ENCODE results near the gene RIT2. TPM values are rescaled to one million over a fixed set of nuclear protein-coding genes. Genes with fewer than 3 reads are reported as not detected.
"Not testable (repeated sequence)": the region's sequence is repeated elsewhere in the genome, so short reads cannot be mapped to it uniquely, and the experiment has no call there.

Gene RIT2
- total RNA-seq, 1 donor from 2014 or later: not detected

DNA sequence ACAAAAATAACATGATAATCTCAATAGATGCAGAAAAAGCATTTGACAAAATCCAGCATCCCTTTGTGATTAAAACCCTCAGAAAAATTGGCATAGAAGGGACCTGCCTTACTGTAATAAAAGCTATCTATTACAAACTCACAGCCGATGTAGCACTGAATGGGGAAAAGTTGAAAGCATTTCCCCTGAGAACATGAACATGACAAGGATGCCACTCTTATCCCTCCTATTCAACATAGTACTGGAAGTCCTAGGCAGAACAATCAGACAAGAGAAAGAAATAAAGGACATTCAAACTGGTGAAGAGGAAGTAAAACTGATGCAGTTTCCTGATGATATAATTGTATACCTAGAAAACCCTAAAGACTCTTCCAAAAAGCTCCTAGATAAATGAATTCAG is 368.7 kb downstream of the RIT2 start:
- intact Hi-C loops (cut with DNase I): no loop called here

GRCh38 chr18:42745931-42746330 is 369.6 kb downstream of the RIT2 start:
- intact Hi-C loops (cut with DNase I): no loop called here
- no peak for DNase-seq (ENCODE audit: missing footprints)
- no peak for ATAC-seq

More for the DNA sequence above, 368.7 kb downstream of the RIT2 start:
- ATAC-seq: no peak
- DNase-seq (ENCODE audit: missing footprints): no peak

DNA sequence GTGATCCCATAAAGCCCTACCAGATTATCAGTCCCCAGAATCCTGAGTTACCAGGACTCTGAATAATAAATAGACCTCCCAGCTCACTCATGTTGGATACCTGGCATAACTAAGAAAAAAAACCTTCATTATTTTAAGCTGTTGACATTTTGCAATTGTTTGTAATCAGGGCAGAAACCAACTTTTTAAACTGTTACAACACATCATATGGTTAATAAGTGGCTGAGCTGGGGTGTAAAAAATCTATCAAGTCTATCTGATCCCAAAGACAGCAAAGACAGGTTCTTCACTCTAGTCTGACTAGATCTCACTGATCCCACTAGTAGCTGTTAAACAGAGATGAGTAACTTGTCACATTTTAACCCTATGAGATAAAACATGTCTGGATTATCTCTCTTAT is 370.3 kb downstream of the RIT2 start:
- intact Hi-C loops (cut with DNase I): no loop called here
- ATAC-seq (no peak), DNase-seq (ENCODE audit: missing footprints) (no peak)

- no peak for ATAC-seq
- no peak for DNase-seq (ENCODE audit: missing footprints)
- intact Hi-C loops (cut with DNase I): no loop called here
Observed at GRCh38 chr18:42743373-42744138, 371.9 kb downstream of the RIT2 start.

DNA sequence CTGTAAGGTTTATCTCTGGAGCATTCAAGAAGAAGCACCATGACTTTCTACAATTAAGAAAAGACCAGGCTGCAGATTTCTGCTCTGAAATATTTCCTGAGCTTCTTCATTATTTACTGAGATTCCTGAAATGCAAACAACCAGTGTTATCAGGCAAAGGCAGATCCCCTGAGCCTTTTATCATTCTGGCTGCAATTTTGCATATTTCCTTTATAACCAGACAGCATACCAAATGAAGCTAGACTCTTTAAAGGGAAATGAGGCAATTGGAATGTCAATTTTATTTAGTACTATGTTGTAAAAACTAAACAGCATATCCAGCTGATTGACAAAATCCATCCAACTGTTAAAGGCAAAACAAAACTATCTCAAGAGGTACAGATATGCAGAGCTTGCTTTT is 372.5 kb downstream of the RIT2 start:
- intact Hi-C loops (cut with DNase I): no loop called here
- ATAC-seq (no peak), DNase-seq (ENCODE audit: missing footprints) (no peak)

- DNase-seq (ENCODE audit: missing footprints): no peak
- intact Hi-C loops (cut with DNase I): no loop called here
- no peak for ATAC-seq
Observed at GRCh38 chr18:42742474-42742873, 373.0 kb downstream of the RIT2 start.

DNA sequence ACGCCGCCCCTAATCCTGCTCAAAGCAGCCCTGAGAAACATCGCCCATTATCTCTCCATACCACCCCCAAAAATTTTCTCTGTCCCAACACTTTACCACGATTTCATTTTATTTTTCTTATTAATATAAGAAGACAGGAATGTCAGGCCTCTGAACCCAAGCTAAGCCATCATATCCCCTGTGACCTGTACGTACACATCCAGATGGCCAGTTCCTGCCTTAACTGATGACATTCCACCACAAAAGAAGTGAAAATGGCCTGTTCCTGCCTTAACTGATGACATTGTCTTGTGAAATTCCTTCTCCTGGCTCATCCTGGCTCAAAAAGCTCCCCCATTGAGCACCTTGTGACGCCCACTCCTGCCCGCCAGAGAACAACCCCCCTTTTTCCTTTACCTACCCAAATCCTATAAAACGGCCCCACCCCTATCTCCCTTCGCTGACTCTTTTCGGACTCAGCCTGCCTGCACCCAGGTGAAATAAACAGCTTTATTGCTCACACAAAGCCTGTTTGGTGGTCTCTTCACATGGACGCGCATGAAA is 373.6 kb downstream of the RIT2 start:
- not testable (repeated sequence) for DNase-seq (ENCODE audit: missing footprints)

DNA sequence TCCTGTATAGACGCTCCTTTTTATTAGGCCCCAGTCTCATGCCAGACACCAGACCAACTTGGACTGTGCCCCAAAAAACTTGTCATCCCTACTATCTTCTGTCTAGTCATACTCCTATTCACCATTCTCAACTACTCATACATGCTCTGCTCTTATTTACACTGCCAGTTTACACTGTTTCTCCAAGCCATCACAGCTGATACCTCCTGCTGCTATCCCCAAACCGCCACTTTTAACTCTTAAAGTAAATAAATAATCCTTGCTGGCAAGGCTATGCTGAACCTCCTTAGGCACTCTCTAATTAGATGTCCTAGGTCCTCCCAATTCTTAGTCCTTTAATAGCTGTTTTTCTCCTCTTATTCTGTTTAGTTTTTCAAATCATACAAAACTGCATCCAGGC is 374.2 kb downstream of the RIT2 start:
- intact Hi-C loops (cut with DNase I); ATAC-seq; DNase-seq (ENCODE audit: missing footprints): not testable (repeated sequence)

More for the DNA sequence above, 373.6 kb downstream of the RIT2 start:
- intact Hi-C loops (cut with DNase I); ATAC-seq: not testable (repeated sequence)

DNA sequence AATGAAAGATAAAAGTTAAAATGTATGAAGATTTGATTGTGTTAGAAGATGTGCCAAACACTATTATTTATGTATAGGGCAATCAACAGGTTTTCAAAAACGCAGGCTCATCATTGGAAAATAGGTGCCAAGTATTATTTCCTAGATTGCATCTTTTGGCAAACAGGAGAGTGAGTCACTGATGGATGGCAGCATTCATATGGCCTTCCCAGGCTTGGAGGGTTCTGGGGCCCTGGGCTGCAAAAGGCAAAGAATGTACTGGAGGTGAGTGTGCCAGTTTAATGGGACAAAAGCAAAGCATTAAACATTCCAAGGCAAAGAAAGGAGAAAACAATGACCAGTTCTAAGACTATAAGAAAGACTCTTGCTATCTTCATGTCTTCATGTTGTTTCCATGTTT is 379.4 kb downstream of the RIT2 start:
- intact Hi-C loops (cut with DNase I): no loop called here
- DNase-seq (ENCODE audit: missing footprints) (no peak), ATAC-seq (no peak)

- no peak for ATAC-seq
- DNase-seq (ENCODE audit: missing footprints): no peak
- intact Hi-C loops (cut with DNase I): loop anchor here (2.0 kb wide), 1 partner anchor 22 kb away; no protein-coding TSS in a partner anchor
Observed at GRCh38 chr18:42734520-42734919, 381.0 kb downstream of the RIT2 start.

- ATAC-seq: no peak
- no peak for DNase-seq (ENCODE audit: missing footprints)
- intact Hi-C loops (cut with DNase I): no loop called here
Observed at GRCh38 chr18:42730272-42730671, 385.2 kb downstream of the RIT2 start.

DNA sequence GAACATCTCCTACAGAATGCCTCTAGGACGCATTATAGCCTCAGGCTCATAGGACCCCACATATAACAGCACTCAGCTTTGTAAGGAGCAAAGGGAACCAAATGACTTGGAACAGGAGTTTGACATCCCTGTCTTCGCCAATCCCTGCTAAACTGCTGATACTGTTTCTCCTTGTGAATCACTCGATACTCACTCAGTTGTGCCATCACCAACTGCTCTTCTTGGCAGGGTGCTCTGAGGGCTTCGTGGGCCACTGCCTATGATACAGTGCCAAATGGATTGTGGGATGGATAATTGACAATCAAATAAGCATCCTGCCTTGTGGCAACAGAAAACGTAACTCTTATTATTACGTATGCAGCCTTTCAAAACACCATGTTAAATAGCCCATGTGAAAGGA is 396.3 kb downstream of the RIT2 start:
- ATAC-seq (no peak), DNase-seq (ENCODE audit: missing footprints) (no peak)
- intact Hi-C loops (cut with DNase I): no loop called here

DNA sequence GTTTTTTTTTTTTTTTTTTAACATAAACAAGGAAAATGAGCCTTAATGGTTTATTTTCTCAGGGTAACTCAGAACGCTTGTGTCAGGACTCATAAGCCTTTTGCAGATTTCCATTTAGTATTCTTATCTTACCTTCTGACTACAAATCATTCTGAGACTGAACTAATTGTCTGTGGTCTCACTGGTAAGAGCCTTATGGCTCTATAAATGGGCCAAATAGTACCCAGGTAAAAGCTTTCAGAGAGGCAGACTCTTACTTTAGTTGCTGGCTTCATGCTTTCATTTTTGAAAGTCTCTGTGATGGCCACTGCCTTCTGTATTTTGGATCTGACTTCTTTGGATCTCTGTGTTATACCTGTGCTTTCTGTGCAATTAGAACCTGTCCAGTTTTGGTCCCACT is 403.4 kb downstream of the RIT2 start:
- ATAC-seq: no peak
- no peak for DNase-seq (ENCODE audit: missing footprints)
- intact Hi-C loops (cut with DNase I): no loop called here

GRCh38 chr18:42707080-42707479 is 408.4 kb downstream of the RIT2 start:
- intact Hi-C loops (cut with DNase I): no loop called here
- DNase-seq (ENCODE audit: missing footprints) (no peak), ATAC-seq (no peak)

DNA sequence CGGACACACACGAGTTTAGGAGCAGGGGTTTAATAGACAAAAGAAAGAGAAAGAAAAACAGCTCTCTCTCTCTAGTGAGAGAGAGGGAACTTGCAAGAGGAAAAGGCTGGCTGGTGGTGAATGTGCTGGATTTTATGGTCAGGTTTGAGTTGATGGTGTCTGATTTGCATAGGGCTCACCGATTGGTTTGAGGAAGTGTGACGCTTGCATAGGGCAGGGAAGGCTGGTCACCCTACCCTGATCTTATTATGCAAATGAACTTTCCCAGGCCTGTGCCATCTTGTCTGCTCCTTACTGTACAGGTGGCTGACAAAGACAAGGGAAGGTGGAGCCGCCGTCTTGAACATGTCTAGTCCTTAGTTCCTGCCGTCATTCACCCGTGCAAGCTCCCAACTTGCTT is 408.9 kb downstream of the RIT2 start:
- no peak for ATAC-seq
- no peak for DNase-seq (ENCODE audit: missing footprints)
- intact Hi-C loops (cut with DNase I): no loop called here

DNA sequence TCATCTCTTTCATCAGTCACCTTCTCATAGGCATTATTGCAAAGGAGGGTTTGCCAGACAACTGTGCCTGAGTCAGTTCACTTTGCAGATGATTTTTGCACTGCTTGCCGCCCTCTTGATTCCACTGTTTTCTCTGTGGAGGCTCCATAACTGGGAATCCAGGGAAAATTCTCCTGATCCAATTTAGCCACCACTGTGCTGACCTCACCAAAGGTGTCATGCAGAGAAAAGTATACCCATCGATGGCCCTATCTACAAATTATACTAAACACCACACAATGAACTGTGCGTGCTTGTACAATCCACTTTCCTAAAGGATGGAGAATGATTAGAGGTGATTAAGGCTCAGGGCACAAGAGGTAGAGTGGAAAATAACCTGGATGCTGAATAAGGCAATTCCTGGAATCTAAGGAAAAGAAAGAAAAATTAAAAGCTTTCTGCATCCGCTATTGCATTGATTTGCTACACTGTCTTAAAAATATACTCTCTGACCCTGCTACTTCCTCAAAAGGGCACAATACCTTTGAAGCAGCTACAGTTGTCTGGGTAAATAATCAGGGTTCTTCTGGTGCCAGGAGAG is 409.4 kb downstream of the RIT2 start:
- intact Hi-C loops (cut with DNase I): no loop called here
- no peak for DNase-seq (ENCODE audit: missing footprints)
- ATAC-seq: no peak
